Measurements from ENCODE around the gene OPCML.

DNA sequence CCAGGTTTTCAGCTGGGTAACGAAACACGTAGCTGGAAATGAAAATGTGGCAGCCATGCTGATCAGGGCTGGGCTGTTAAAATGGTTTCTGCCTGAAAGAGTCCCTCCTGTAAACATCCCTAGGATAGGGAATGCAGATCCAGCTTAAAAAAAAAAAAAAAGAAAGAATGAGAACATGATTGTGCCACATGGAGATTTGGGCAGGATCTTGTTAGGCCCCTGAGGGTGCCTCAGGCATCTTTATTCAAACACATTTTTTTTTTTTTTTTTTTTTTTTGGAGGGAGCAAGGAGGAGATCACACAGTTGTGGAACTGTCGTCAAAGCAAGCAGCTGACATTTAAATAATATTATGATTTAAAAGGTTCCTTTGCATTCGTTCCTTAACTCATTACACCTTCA, 900.3 kb downstream of the OPCML start:
- TF ChIP-seq NFE2L1 (CRISPR knock-in tag; IDR thresholded peaks at IDR 0.05; ENCODE audit: borderline replicate concordance) (no peak), NCOA1 (CRISPR knock-in tag; IDR thresholded peaks at IDR 0.05) (no peak), MEIS2 (CRISPR knock-in tag; IDR thresholded peaks at IDR 0.05) (no peak), MAF1 (CRISPR knock-in tag; IDR thresholded peaks at IDR 0.05; ENCODE audit: borderline replicate concordance) (no peak), RNF2 (conservative IDR thresholded peaks at IDR 0.05; ENCODE audit: low read depth) (no peak), TCF7L2 (IDR thresholded peaks at IDR 0.05; ENCODE audit: low read depth, low read length) (no peak), KAT8 (CRISPR knock-in tag; IDR thresholded peaks at IDR 0.05) (no peak)
- TF ChIP-seq, protein P1, sequence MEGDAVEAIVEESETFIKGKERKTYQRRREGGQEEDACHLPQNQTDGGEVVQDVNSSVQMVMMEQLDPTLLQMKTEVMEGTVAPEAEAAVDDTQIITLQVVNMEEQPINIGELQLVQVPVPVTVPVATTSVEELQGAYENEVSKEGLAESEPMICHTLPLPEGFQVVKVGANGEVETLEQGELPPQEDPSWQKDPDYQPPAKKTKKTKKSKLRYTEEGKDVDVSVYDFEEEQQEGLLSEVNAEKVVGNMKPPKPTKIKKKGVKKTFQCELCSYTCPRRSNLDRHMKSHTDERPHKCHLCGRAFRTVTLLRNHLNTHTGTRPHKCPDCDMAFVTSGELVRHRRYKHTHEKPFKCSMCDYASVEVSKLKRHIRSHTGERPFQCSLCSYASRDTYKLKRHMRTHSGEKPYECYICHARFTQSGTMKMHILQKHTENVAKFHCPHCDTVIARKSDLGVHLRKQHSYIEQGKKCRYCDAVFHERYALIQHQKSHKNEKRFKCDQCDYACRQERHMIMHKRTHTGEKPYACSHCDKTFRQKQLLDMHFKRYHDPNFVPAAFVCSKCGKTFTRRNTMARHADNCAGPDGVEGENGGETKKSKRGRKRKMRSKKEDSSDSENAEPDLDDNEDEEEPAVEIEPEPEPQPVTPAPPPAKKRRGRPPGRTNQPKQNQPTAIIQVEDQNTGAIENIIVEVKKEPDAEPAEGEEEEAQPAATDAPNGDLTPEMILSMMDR (CRISPR knock-in tag; IDR thresholded peaks at IDR 0.05): no peak

All from HepG2 (cell line).